HG02852 (cell line): Measurements from ENCODE around the gene ANKRD37.
A peak's percentile ranks its signal among the peaks of the same experiment; 100 is the strongest.

Source experiments
- ATAC-seq: cut with Tn5 transposase; IDR thresholded peaks from one replicate; pipeline ENCODE4 v1.9.1; 2021; ENCODE audit warnings: mild to moderate bottlenecking, moderate library complexity; ENCODE audit not compliant: unreplicated experiment

The ANKRD37 gene

GRCh38 chr4:185412412-185412811 lies 15.8 kb downstream of the ANKRD37 start:
- ATAC-seq, result no peak

DNA sequence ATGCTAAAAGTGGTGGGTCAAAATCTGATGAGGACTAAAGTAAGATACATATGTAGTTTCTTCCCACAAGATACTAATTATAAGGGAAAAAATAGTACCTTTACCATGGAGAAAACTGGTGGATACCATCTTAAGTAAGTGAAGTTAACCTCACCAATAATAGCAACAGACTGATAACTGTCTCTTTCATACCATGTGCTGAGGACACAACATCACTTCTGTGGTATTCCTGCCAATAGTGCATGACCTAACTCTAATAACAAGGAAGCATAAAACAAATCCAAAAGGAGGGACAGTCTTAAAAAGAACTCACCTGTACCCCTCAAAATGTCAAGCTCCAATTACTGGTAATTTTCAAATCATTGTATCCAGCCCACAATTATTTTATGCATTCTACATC lies 20.3 kb downstream of the ANKRD37 start:
- ATAC-seq, result no peak

GRCh38 chr4:185421366-185422124 lies 24.9 kb downstream of the ANKRD37 start:
- ATAC-seq, result no peak

- ATAC-seq, result peak; percentile 3
Observed at GRCh38 chr4:185424905-185425646, 28.4 kb downstream of the ANKRD37 start.

- ATAC-seq, result peak; percentile 96
Observed at GRCh38 chr4:185425647-185426352, 29.2 kb downstream of the ANKRD37 start, which contains the start of gene UFSP2. Gene UFSP2, minus strand, starts transcription at chr4:185425964. Its CDS starts 96 bp downstream, at chr4:185425868.

- ATAC-seq, result no peak
Observed at GRCh38 chr4:185426960-185427688, 30.5 kb downstream of the ANKRD37 start.

- ATAC-seq, result no peak
Observed at GRCh38 chr4:185429660-185430059, 33.0 kb downstream of the ANKRD37 start.

- no peak for ATAC-seq
Observed at GRCh38 chr4:185435466-185435865, 38.8 kb downstream of the ANKRD37 start.

GRCh38 chr4:185437809-185438208 lies 41.2 kb downstream of the ANKRD37 start:
- ATAC-seq, result peak; percentile 62

DNA sequence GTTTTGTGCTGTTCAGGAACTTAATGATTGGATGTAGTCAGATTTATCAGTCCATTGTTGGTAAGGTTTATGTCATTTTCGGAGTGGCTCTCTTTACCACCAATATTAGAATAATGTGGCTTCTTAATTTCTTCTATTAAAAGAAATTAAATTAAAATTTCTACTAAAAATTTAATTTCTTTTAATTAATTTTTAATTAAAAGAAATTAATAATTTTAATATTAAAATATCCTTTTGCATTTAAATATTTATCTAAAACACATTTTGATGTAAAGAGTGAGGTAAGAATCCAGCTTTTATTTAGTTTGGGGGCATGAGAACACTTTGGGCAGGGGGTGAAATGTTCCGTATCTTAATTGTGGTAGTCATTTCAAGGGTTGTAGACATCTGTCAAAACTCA lies 44.8 kb downstream of the ANKRD37 start:
- no peak for ATAC-seq

GRCh38 chr4:185445209-185445608 lies 48.6 kb downstream of the ANKRD37 start:
- no peak for ATAC-seq
